DMS53 treated with DMSO at 0.1 percent for 48 hours (cell line): Measurements from ENCODE around the gene PTCSC3.
"Not testable (repeated sequence)": the region's sequence is repeated elsewhere in the genome, so short reads cannot be mapped to it uniquely, and the experiment has no call there.

ENCODE experiments used
- DNase-seq: peaks from one replicate; lab custom pipeline; 2025; ENCODE audit not compliant: unreplicated experiment; lab: John Stamatoyannopoulos, UW

PTCSC3 gene

GRCh38 chr14:36174767-36175424 is 1.6 kb downstream of the PTCSC3 start:
- DNase-seq = no peak

GRCh38 chr14:36173161-36173560 is 3.4 kb downstream of the PTCSC3 start:
- no peak for DNase-seq

DNA sequence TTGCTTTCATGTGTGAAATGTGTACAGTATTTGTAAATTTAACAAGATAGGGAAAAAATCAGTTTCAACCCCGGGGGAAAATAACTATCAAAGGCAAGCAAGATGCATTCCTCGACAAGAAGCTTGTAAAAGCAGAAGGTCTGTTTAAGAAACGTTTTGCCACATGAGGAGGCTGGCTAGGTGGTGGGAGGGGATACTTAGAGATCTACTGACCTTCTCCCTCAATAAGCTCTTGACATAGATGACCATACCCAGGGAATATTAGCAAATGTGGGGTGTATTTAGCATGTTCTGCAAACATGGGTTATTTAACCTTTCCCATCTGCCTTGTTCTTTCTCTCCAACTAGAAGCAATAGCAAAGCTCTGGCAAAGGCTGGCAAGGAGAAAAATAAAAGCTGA is 4.9 kb downstream of the PTCSC3 start:
- no peak for DNase-seq

GRCh38 chr14:36167431-36167830 is 9.1 kb downstream of the PTCSC3 start:
- no peak for DNase-seq

DNA sequence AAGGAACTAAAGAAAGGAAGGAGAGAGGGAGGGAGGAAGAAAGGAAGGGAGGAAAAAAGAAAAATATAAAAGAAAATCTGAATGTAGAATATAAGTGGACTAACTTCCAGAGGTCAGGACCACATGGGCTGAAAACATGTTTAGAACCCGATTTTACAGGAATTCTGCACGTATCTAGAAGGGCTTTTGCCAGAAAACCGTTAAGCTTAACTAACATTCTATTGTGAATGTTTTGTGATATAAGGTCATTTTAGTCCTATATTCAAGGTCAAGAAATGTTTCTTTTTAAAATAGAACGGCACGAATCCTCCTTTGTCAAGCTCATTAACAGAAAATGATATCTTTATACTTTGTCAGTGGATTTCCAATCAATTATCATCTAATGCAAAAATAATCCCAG is 13.1 kb downstream of the PTCSC3 start:
- DNase-seq = no peak

- no peak for DNase-seq
These were observed 14.3 kb downstream of the PTCSC3 start for GRCh38 chr14:36162267-36162666.

DNA sequence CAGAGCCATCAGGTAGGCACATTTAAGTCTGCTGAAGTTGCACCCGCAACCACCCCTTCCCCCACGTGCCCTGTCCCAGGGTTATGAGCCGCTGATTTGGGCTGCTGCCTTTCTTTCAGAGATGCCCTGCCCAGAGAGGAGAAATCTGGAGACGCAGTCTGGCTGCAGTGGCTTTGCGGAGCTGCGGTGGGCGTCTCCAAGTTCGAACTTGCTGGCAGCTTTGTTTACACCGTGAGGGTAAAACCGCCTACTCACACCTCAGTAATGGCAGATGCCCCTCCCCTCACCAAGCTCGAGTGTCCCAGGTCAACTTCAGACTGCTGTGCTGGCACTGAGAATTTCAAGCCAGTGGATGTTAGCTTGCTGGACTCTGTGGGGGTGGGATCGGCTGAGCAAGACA is 14.7 kb downstream of the PTCSC3 start:
- DNase-seq = no peak

DNA sequence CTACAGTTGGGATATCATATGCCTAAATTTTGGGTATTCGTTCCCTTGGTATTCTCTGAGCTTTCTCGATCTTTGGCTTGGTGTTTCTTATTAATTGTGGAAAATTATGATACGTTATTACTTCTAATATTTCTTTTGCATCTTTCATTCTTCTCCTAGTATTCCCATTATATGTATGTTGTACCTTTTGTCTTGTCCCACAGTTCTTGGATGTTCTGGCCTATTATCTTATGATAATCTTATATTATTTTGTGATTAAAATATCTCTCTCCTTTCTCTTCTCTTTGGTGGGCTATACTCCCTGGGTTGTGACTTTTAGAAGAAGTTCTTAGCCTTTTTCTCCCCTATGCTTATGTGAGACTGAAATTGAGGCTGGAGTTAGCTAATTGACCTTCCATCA is 25.2 kb downstream of the PTCSC3 start:
- DNase-seq = no peak

- no peak for DNase-seq
These were observed 42.5 kb downstream of the PTCSC3 start for GRCh38 chr14:36134038-36134437.

DNA sequence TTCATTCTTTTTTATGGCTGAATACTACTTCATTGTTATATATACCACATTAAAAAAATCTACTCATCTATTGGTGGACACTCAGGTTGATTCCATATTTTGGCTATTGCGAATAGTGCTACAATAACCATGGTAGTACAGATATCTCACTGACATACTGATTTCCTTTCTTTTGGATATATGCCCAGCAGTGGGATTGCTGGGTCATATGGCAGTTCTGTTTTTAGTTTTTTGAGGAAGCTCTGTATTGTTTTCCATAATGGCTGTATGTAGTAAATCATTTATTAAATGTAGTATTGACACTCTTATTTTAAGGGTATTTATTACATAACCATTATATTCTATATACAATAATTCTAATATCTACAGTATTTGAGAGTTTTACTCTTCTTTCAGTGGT is 43.7 kb downstream of the PTCSC3 start:
- DNase-seq = no peak

DNA sequence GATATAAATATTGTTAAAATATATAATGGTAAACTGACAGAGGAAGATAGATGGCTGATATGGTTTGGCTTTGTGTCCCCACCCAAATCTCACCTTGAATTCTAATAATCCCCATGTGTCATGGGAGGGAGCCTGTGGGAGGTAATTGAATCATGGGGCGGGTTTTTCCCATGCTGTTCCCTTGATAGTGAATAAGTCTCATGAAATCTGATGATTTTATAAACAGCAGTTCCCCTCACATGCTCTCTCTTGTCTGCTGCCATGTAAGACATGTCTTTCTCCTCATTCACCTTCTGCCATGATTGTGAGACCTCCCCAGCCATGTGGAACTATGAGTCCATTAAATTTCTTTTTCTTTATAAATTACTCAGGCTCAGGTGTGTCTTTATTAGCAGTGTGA is 46.3 kb downstream of the PTCSC3 start:
- no peak for DNase-seq

DNA sequence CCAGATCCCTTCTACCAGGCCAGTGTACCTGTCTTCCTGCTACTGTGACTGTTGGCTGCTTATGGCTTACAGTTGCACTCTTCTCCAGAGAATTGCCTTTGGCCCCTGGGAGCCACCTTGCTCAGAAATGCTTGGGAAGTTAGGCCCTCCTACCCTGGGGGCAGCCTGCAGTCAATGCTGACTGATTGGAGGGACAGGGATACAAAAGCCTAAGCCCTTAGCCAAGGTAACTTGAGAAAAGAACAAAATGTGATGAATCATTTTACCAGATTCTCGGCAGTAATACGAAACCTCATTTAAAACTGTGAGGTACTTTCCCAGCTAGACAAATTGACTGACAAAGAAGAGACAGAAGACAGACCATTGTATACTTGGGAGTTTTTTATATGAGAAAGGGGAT is 47.3 kb downstream of the PTCSC3 start:
- no peak for DNase-seq

DNA sequence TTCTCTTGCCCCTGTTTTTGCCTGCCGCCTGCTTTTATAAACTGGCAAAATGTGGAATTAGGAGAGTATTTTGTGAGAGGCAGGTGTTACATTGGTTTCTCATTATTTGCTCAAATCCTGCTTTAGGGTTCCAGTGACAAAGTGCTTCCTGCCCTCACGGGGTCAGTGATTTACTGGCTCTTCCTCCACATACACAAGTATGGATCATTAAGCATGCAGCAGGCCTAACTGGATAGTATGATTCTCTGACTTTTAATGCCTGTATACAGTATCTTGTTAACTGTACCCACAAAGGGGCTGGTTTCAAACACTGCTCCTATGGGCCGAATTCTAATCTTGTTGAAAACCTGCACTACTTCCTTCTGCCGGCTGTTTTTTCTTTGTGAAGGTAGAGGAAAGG is 63.2 kb downstream of the PTCSC3 start:
- DNase-seq = peak; percentile 8

DNA sequence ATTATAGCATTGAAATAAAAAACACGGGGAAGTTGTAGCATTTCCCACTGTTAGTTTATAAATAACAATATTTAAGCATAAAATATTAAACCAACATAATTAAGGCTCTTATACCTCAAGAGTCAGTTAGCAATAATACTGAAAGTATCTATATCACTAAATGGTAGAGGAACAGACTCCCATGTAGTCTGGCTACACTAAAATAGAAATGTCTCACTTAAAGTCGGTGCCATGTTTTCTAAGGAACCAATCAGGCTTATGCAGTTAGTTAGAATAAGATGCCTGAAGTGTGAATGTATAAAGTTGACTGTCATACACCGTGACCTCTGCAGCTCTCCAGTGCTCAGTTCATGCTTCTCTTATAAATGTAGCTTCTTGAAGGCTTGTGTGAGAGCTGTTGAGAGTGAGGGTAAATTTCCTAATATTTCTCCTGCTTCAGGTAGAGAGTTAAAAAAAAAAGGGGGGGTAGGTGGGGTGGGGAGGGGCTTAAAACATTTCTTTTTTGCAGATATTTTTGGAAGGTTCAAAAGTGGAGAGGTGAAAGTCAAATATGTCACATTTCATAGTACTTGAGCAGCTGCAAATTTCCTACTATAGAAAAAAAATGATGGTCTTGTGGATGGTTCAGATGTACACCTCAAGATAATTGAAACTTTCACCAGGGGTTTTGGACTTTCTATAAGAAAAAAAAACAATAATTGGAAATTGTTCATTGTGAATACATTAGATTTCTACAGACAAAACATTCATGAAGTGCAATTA is 64.5 kb downstream of the PTCSC3 start:
- no peak for DNase-seq

DNA sequence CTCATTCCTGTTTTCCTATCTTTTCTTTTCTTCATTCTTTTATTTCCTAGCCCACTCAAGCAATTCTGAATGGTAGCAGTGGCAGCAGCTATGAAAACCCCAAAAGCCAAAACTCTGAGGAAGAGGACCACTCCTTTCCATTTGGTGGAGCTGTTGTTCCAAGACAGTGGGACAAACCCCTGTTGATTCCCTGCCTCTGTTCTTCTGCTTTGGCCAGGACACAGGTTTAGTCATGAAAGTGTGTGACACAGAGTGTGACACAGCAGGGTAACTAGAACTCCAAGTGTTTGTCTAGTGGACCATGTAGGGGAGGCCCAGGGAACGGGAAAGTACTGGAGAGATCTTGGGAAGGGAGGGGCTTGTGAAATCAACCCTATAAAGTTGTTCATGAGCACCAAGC is 71.1 kb downstream of the PTCSC3 start:
- DNase-seq = peak; percentile 58

DNA sequence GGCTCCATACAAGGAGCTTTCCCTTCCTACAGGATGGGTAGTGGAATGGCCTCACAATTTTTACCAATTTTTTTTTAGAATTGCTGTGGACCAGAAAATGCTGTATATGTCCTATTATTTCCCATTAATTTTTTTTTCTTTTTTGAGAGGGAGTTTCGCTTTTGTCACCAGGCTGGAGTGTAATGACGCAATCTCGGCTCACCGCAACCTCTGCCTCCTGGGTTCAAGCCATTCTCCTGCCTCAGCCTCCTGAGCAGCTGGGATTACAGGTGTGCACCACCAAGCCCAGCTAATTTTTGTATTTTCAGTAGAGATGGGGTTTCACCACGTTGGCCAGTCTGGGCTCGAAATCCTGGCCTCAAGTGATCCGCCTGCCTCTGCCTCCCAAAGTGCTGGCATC is 72.3 kb downstream of the PTCSC3 start:
- DNase-seq = not testable (repeated sequence)

DNA sequence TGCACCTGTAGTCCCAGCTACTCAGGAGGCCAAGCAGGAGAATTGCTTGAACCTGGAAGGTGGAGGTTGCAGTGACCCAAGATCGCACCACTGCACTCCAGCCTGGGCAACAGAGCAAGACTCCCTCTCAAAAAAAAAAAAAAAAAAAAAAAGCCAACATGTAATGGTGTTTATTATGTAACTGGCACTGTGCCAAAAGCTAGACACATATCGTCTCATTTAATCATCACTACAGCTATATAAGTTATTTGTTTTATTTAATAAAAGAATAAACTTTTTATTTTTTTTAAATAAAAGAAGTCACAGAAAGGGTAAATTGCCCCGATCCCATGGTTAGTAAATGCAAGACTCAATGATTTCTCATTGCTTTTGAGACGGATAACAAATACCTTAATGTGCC is 76.9 kb downstream of the PTCSC3 start:
- DNase-seq = no peak

GRCh38 chr14:36097356-36097755 is 79.2 kb downstream of the PTCSC3 start:
- DNase-seq = no peak

GRCh38 chr14:36096090-36096489 is 80.4 kb downstream of the PTCSC3 start:
- no peak for DNase-seq

DNA sequence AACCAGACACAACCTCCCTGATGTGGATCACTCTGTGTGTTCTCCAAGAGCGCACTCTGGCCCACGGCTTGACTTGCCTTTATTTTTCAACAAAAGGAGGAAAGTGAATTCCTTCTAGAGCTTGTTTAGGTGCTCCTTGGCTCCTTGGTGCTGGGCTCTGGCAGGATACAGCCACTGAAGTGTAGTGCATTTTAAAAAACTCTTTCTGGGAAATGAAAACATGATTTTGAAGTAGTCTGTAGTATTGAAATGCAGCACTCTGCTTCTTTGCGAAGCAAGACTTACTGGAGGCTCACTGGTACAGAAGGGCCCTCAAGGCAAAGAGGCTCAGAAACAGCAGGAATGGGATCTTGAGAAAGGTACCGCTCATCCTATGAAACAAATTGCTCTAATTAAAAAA is 81.6 kb downstream of the PTCSC3 start:
- no peak for DNase-seq

- peak; percentile 95 for DNase-seq
These were observed 85.4 kb downstream of the PTCSC3 start for GRCh38 chr14:36091096-36091495.

- no peak for DNase-seq
These were observed 89.1 kb downstream of the PTCSC3 start for GRCh38 chr14:36087411-36087810.
